Suprapubic skin (tissue), 4 donors: ENCODE measurements around the gene ATP11B. TPM values are rescaled to one million over a fixed set of nuclear protein-coding genes. Genes with fewer than 3 reads are reported as not detected.

Experiments used
- DNase-seq, 2 donors: peaks; one replicate each; pipeline ENCODE4 v3.0.0-alpha.2; 2019; ENCODE audit warnings: low spot score in 2 of 2
- H3K27ac ChIP-seq: fragments of 200-600 bp; sonication (generic); one replicate; pipeline ENCODE4 v1.5.1; 2019
- H3K27me3 ChIP-seq: fragments of 200-600 bp; sonication (generic); one replicate; pipeline ENCODE4 v1.5.1; 2019
- H3K36me3 ChIP-seq: fragments of 200-600 bp; sonication (generic); one replicate; pipeline ENCODE4 v1.5.1; 2019
- H3K4me1 ChIP-seq: fragments of 200-600 bp; sonication (generic); one replicate; pipeline ENCODE4 v1.5.1; 2019
- H3K4me3 ChIP-seq: fragments of 200-600 bp; sonication (generic); one replicate; pipeline ENCODE4 v1.5.1; 2019; ENCODE audit warnings: mild to moderate bottlenecking
- H3K9me3 ChIP-seq: fragments of 200-600 bp; sonication (generic); one replicate; pipeline ENCODE4 v1.5.1; 2019
- CTCF ChIP-seq, 2 donors: fragments of 200-600 bp in 1 of 2; fragments of 450-650 bp in 1 of 2; sonication (generic) in 1 of 2; IDR thresholded peaks; one replicate each; pipeline ENCODE4 v1.5.1; 2016 to 2019; ENCODE audit warnings: antibody characterized with exemption in 2 of 2, mild to moderate bottlenecking in 1 of 2, moderate library complexity in 1 of 2
- EP300 ChIP-seq: sonication (generic); formaldehyde crosslinking; IDR thresholded peaks from one replicate; pipeline ENCODE4 v1.6.1; 2017; ENCODE audit warnings: antibody characterized with exemption
- POLR2A ChIP-seq, 2 donors: fragments of 450-650 bp; IDR thresholded peaks; one replicate each; pipeline ENCODE4 v1.6.1; 2017; ENCODE audit warnings: antibody characterized with exemption in 2 of 2, mild to moderate bottlenecking in 2 of 2, moderate library complexity in 2 of 2
- POLR2AphosphoS5 ChIP-seq, 3 donors: sonication (generic); formaldehyde crosslinking; IDR thresholded peaks; one replicate each; pipeline ENCODE4 v1.6.1; 2017; ENCODE audit warnings: antibody characterized with exemption in 3 of 3
- WGBS: methylation state at CpG from one replicate; pipeline ENCODE4 v1.1.5; 2018; 5-methylcytosine and 5-hydroxymethylcytosine counted together
- total RNA-seq, 4 donors: library from RNA; depleted of rRNA; stranded (reverse); fragments of >200 nt; gene quantifications; one replicate each; pipeline ENCODE4 v1.1.0, GENCODE V29; 2016

Gene ATP11B
- total RNA-seq, 4 donors from 2014 or later, result 87.7 to 160 (median 122) TPM

GRCh38 chr3:182763896-182764295 lies 29.4 kb upstream of the ATP11B start:
- H3K36me3 ChIP-seq, result no peaks in the 10 kb centered on the region
- no peak overlapping the region for H3K4me3 ChIP-seq
- TF ChIP-seq CTCF (IDR thresholded peaks at IDR 0.05) (no peak), POLR2A (IDR thresholded peaks at IDR 0.05) (no peak), EP300 (no peak), POLR2AphosphoS5 (IDR thresholded peaks at IDR 0.05) (no peak)
- H3K9me3 ChIP-seq, result no peaks in the 10 kb centered on the region
- peaks cover 3% of the 10 kb centered on the region for H3K27me3 ChIP-seq
- H3K27ac ChIP-seq, result no peak overlapping the region
- no peak for DNase-seq
- no peaks in the 10 kb centered on the region for H3K4me1 ChIP-seq
- 70% methylated on average over 2 of the region's 2 CpGs for WGBS

GRCh38 chr3:182765287-182765686 lies 28.0 kb upstream of the ATP11B start:
- Histone ChIP-seq H3K4me1 (no peaks in the 10 kb centered on the region), H3K27me3 (peaks cover 3% of the 10 kb centered on the region), H3K4me3 (no peak overlapping the region), H3K36me3 (no peaks in the 10 kb centered on the region), H3K9me3 (no peaks in the 10 kb centered on the region), H3K27ac (no peak overlapping the region)
- TF ChIP-seq POLR2A (IDR thresholded peaks at IDR 0.05) (no peak), EP300 (no peak), POLR2AphosphoS5 (IDR thresholded peaks at IDR 0.05) (no peak), CTCF (IDR thresholded peaks at IDR 0.05) (no peak)
- DNase-seq, result no peak

GRCh38 chr3:182766099-182766498 lies 27.2 kb upstream of the ATP11B start:
- Histone ChIP-seq H3K27ac (no peak overlapping the region), H3K27me3 (no peaks in the 10 kb centered on the region), H3K9me3 (no peaks in the 10 kb centered on the region), H3K4me3 (no peak overlapping the region), H3K4me1 (no peaks in the 10 kb centered on the region), H3K36me3 (no peaks in the 10 kb centered on the region)
- no peak for TF ChIP-seq CTCF (IDR thresholded peaks at IDR 0.05)
- no peak for TF ChIP-seq POLR2AphosphoS5 (IDR thresholded peaks at IDR 0.05)
- no peak for TF ChIP-seq EP300
- no peak for TF ChIP-seq POLR2A (IDR thresholded peaks at IDR 0.05)
- WGBS, result 71% methylated on average over 2 of the region's 2 CpGs
- no peak for DNase-seq

GRCh38 chr3:182768413-182768812 lies 24.9 kb upstream of the ATP11B start:
- Histone ChIP-seq H3K4me3 (no peak overlapping the region), H3K4me1 (no peaks in the 10 kb centered on the region), H3K9me3 (no peaks in the 10 kb centered on the region), H3K36me3 (no peaks in the 10 kb centered on the region), H3K27ac (no peak overlapping the region), H3K27me3 (no peaks in the 10 kb centered on the region)
- TF ChIP-seq CTCF (IDR thresholded peaks at IDR 0.05) (no peak), EP300 (no peak), POLR2A (IDR thresholded peaks at IDR 0.05) (no peak), POLR2AphosphoS5 (IDR thresholded peaks at IDR 0.05) (no peak)
- 67% methylated on average over 1 of the region's 1 CpG for WGBS
- DNase-seq, result no peak

- no peaks in the 10 kb centered on the region for H3K27me3 ChIP-seq
- no peaks in the 10 kb centered on the region for H3K4me1 ChIP-seq
- no peaks in the 10 kb centered on the region for H3K36me3 ChIP-seq
- H3K9me3 ChIP-seq, result no peaks in the 10 kb centered on the region
- 63% methylated on average over 2 of the region's 2 CpGs for WGBS
- TF ChIP-seq EP300, result no peak
- no peak for TF ChIP-seq POLR2AphosphoS5 (IDR thresholded peaks at IDR 0.05)
- no peak for TF ChIP-seq POLR2A (IDR thresholded peaks at IDR 0.05)
- no peak for TF ChIP-seq CTCF (IDR thresholded peaks at IDR 0.05)
- no peak overlapping the region for H3K4me3 ChIP-seq
- no peak overlapping the region for H3K27ac ChIP-seq
- DNase-seq, result no peak
Observed at GRCh38 chr3:182769673-182770072, 23.6 kb upstream of the ATP11B start.
